K562 (cell line): ENCODE measurements around the gene LDLRAD3. TPM values are rescaled to one million over a fixed set of nuclear protein-coding genes. Genes with fewer than 3 reads are reported as not detected.

ENCODE experiments used
- ATAC-seq: fragments of 200-7000 bp; cut with Tn5 transposase; 3 replicates; pipeline ENCODE4 v1.9.1; 2020; ENCODE audit warnings: moderate library complexity
- BruUV-seq: library from RNA; stranded (reverse); fragments of 400-500 nt; replicated peaks from 2 replicates; lab custom pipeline; 2021; lab: Mats Ljungman, UMichigan
- CTCF ChIA-PET: fragments of 300-600 bp; formaldehyde crosslinking; extraction: SDS; loops from one replicate; lab custom pipeline; 2021; ENCODE audit warnings: low intra/inter-chr PET ratio; lab: Yijun Ruan, JAX
- POLR2A ChIA-PET: fragments of 300-600, 350-650 bp; sonication (Branson Sonifier 250); formaldehyde crosslinking; extraction: SDS; loops from one replicate; lab custom pipeline; 2021; ENCODE audit warnings: antibody characterized with exemption, inconsistent platforms; lab: Yijun Ruan, JAX
- DNase-seq, 4 experiments: peaks; one replicate each; pipeline versions ENCODE4 v3.0.0 to v3.0.0-alpha.2; 2011 to 2018; ENCODE audit warnings: low spot score in 3 of 4, mixed read lengths in 3 of 4; ENCODE audit errors: extremely low read depth in 1 of 4
- FAIRE-seq: peaks from 2 replicates; lab custom pipeline; 2011; peaks lifted over from hg19 to GRCh38; lab: Jason Lieb, UNC
- H2AFZ ChIP-seq: 2 replicates; pipeline ENCODE4 v1.6.0; 2011; ENCODE audit warnings: low read depth, low read length, control low read depth, inconsistent platforms
- H3K27ac ChIP-seq: fragments of 200-600 bp; 3 replicates; pipeline ENCODE4 v1.8.0; 2011; ENCODE audit warnings: low read depth, mild to moderate bottlenecking, control low read depth, inconsistent platforms, low read length, moderate library complexity, mixed read lengths; ENCODE audit errors: extremely low read depth
- H3K27me3 ChIP-seq, 2 experiments: fragments of 300-600 bp in 1 of 2; 2 replicates in 1 of 2; 3 replicates in 1 of 2; pipeline versions ENCODE4 v1.6.0 to v1.8.0; 2011; ENCODE audit warnings: inconsistent platforms in 2 of 2, low read length in 2 of 2, mild to moderate bottlenecking in 1 of 2, mixed read lengths in 1 of 2, moderate library complexity in 1 of 2; ENCODE audit not compliant: control insufficient read depth in 2 of 2, insufficient read depth in 2 of 2
- H3K36me3 ChIP-seq: fragments of 300-600 bp; 3 replicates; pipeline ENCODE4 v1.8.0; 2011; ENCODE audit warnings: mild to moderate bottlenecking, low read length, inconsistent platforms; ENCODE audit not compliant: control insufficient read depth, insufficient read depth
- H3K4me1 ChIP-seq, 2 experiments: fragments of 200-600 bp in 1 of 2; replicated peaks in 1 of 2; 2 replicates in 1 of 2; 3 replicates in 1 of 2; pipeline versions ENCODE4 v1.5.1 to v1.8.0; 2011; ENCODE audit warnings: inconsistent platforms in 2 of 2, low read length in 2 of 2, mild to moderate bottlenecking in 1 of 2, mixed read lengths in 1 of 2, moderate library complexity in 1 of 2; ENCODE audit not compliant: control insufficient read depth in 2 of 2, insufficient read depth in 2 of 2
- H3K4me2 ChIP-seq: 2 replicates; pipeline ENCODE4 v1.6.1; 2011; ENCODE audit warnings: low read length, control low read depth, inconsistent platforms, mixed read lengths; ENCODE audit not compliant: insufficient read depth
- H3K4me3 ChIP-seq: fragments of 200-600 bp; sonication (generic), shearing (Covaris generic); 2 replicates; pipeline ENCODE4 v1.5.1; 2016; ENCODE audit warnings: control low read depth, inconsistent platforms
- H3K79me2 ChIP-seq: fragments of 200-600 bp; 3 replicates; pipeline ENCODE4 v1.8.0; 2011; ENCODE audit warnings: low read length, inconsistent platforms; ENCODE audit not compliant: control insufficient read depth, insufficient read depth
- H3K9ac ChIP-seq, 2 experiments: 2 replicates each; pipeline versions ENCODE4 v1.6.0 to v1.6.1; 2011; ENCODE audit warnings: low read depth in 2 of 2, low read length in 2 of 2, control low read depth in 1 of 2, inconsistent platforms in 1 of 2, mild to moderate bottlenecking in 1 of 2, mixed read lengths in 1 of 2; ENCODE audit not compliant: insufficient read depth in 1 of 2
- H3K9me1 ChIP-seq: one replicate; pipeline ENCODE4 v1.6.0; 2011; ENCODE audit warnings: inconsistent platforms, mild to moderate bottlenecking, low read length, moderate library complexity; ENCODE audit not compliant: control insufficient read depth, insufficient read depth
- H3K9me3 ChIP-seq: replicated peaks from 2 replicates; pipeline ENCODE4 v1.5.1; 2011; ENCODE audit warnings: low read depth, low read length, inconsistent platforms; ENCODE audit not compliant: control insufficient read depth, insufficient read depth
- H4K20me1 ChIP-seq: replicated peaks from 2 replicates; pipeline ENCODE4 v1.6.1; 2011; ENCODE audit warnings: low read length, inconsistent platforms, mixed read lengths; ENCODE audit not compliant: control insufficient read depth, insufficient read depth
- CBX5 ChIP-seq: IDR thresholded peaks from 2 replicates; pipeline ENCODE4 v1.6.1; 2014; ENCODE audit warnings: low read depth, borderline replicate concordance
- PRMT5 ChIP-seq: sonication (generic); formaldehyde crosslinking; IDR thresholded peaks from 2 replicates; pipeline ENCODE4 v1.5.0; 2020; ENCODE audit warnings: missing genetic modification reagents
- SMARCA4 ChIP-seq: fragments of 450-650 bp; IDR thresholded peaks from 2 replicates; pipeline ENCODE4 v1.6.1; 2016
- SRSF1 ChIP-seq: fragments of 200-400 bp; formaldehyde crosslinking; IDR thresholded peaks from 2 replicates; pipeline ENCODE4 v1.6.1; 2017; ENCODE audit warnings: mild to moderate bottlenecking, low read depth, low read length, moderate library complexity
- ZNF134 ChIP-seq: fragments of 250-450 bp; sonication (Bioruptor Pico); conservative IDR thresholded peaks from 2 replicates; pipeline ENCODE4 v1.4.0; 2020
- ZNF146 ChIP-seq: IDR thresholded peaks from one replicate; pipeline ENCODE4 v1.6.1; 2018; ENCODE audit warnings: missing compliant biosample characterization; ENCODE audit not compliant: unreplicated experiment
- ZSCAN29 ChIP-seq: fragments of 450-650 bp; IDR thresholded peaks from 2 replicates; pipeline ENCODE4 v1.6.1; 2017
- WGBS: fragments of 100-300 bp; shearing (Covaris generic); methylation state at CpG from one replicate; pipeline ENCODE4 v1.1.6; 2016; ENCODE audit warnings: low coverage, mixed read lengths; ENCODE audit not compliant: insufficient coverage; ENCODE audit errors: missing lambda C conversion rate; 5-methylcytosine and 5-hydroxymethylcytosine counted together
- in situ Hi-C: fragments of 300-500 bp; cut with MboI; formaldehyde crosslinking; loops from 4 replicates; pipeline ENCODE4 v1.15.0; 2018; ENCODE audit warnings: inconsistent platforms, mixed read lengths
- intact Hi-C: fragments of 100-400 bp; cut with micrococcal nuclease; formaldehyde crosslinking; loops from 2 replicates; pipeline ENCODE4 v1.14.2; 2022
- polyA plus RNA-seq, 8 experiments: library from polyadenylated mRNA; depleted of rRNA in 4 of 8; stranded (reverse) in 5 of 8; unstranded in 3 of 8; fragments of >200 nt; fragmentation: Nextera tagmentation in 2 of 8; fragmentation: Illumina TruSeq in 1 of 8; extraction: Ambion mirVana in 2 of 8; extraction: Trizol in 1 of 8; gene quantifications; 2 replicates each; pipeline versions ENCODE4 v1.2.1 to v1.2.3, GENCODE V29; 2011 to 2014; ENCODE audit warnings: inconsistent platforms in 1 of 8, missing spikeins in 1 of 8
- total RNA-seq, 7 experiments: library from RNA; depleted of rRNA in 6 of 7; stranded (reverse); fragments of >200 nt in 6 of 7; fragmentation: Illumina TruSeq in 2 of 7; extraction: Trizol in 2 of 7; gene quantifications; 2 replicates each; pipeline versions ENCODE4 v1.2.1 to v1.2.3, GENCODE V29; 2011 to 2021; ENCODE audit warnings: low replicate concordance in 1 of 7
- TF ChIP-seq, protein P1 (sequence below): IDR thresholded peaks from 3 replicates; pipeline ENCODE4 v1.6.1; 2011; ENCODE audit warnings: borderline replicate concordance, mild to moderate bottlenecking; ENCODE audit not compliant: insufficient read length, insufficient read depth

LDLRAD3 gene
- total and polyA plus RNA-seq, 9 of the 15 experiments (the other 6 are each of a cell fraction or from before 2014, with no cell fraction given), result 0.73 to 7.2 (median 3.5) TPM

DNA sequence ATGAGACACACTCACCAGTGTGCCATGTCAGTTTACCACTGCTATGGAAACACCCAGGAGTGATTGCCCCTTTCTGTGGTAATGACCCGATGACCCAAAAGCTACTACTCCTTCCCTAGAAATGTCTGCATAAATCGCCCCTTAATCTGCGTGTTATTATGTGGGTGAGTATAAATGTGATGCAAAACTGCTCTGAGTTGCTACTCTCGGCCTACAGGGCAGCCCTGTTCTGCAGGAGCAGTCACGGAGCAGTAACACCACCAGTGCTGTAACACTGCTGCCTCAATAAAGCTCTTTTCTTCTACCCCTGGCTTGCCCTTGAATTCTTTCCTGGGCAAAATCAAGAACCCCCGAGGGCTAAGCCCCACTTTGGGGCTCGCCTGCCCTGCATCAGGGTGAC lies 9.6 kb upstream of the LDLRAD3 start (continued):
- TF ChIP-seq ZNF146 (CRISPR knock-in tag) (no peak), CBX5 (no peak), PRMT5 (CRISPR knock-in tag) (no peak), ZNF134 (CRISPR knock-in tag) (no peak), ZSCAN29 (no peak), SRSF1 (no peak)
- TF ChIP-seq, protein P1, sequence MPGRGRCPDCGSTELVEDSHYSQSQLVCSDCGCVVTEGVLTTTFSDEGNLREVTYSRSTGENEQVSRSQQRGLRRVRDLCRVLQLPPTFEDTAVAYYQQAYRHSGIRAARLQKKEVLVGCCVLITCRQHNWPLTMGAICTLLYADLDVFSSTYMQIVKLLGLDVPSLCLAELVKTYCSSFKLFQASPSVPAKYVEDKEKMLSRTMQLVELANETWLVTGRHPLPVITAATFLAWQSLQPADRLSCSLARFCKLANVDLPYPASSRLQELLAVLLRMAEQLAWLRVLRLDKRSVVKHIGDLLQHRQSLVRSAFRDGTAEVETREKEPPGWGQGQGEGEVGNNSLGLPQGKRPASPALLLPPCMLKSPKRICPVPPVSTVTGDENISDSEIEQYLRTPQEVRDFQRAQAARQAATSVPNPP, result no peak

DNA sequence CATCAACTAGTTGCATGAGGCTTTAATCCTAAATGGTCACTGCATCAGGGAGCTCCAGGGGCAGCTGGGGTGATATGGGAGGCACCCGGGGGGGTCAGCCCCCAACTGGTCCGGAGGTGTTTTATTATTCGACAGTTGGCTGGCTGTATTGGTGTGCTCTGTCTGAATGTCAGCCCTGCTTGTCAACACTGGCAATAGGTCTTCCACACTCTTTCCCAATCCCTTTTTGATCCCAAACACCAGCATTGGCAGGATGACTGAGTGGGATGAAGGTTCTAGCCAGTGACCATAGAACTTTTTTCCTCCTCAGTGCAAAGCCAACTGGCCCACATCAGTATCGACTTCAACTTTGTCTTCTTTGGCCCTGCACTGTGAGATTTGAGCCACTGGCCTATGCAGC lies 8.9 kb upstream of the LDLRAD3 start:
- WGBS, result 0% methylated on average over 4 of the region's 4 CpGs
- Histone ChIP-seq H3K4me1 (no peaks in the 10 kb centered on the region), H4K20me1 (no peaks in the 10 kb centered on the region), H2AFZ (no peak overlapping the region), H3K27me3 (peaks cover 19 to 28% of the 10 kb centered on the region in 2 experiments), H3K36me3 (no peaks in the 10 kb centered on the region), H3K9me1 (no peaks in the 10 kb centered on the region), H3K4me3 (no peak overlapping the region), H3K27ac (no peak overlapping the region), H3K9me3 (no peaks in the 10 kb centered on the region), H3K79me2 (no peaks in the 10 kb centered on the region), H3K4me2 (no peak overlapping the region), H3K9ac (no peak overlapping the region)
- ChIA-PET CTCF (no interaction called here), POLR2A (interaction anchor here (1.0 kb wide), 1 partner anchor 10 kb away, joined by 3 read pairs; no protein-coding TSS in a partner anchor)
- ATAC-seq, result no peak
- no peak for FAIRE-seq
- no TSS peak for BruUV-seq
- intact Hi-C loops (no loop called here), in situ Hi-C loops (no loop called here)
- DNase-seq, result no peak
- TF ChIP-seq SMARCA4, result no peak
